K562 (cell line): ENCODE results near the gene GABRB1.

Source experiments
- BHLHE40 ChIP-seq: IDR thresholded peaks from 2 replicates; pipeline ENCODE4 v1.6.1; 2011; ENCODE audit warnings: low read length, improper control_type of control experiment
- CAMTA2 ChIP-seq: fragments of 250-450 bp; sonication (Bioruptor Pico); conservative IDR thresholded peaks from 2 replicates; pipeline ENCODE4 v1.5.1; 2022
- SMARCA4 ChIP-seq: fragments of 450-650 bp; IDR thresholded peaks from 2 replicates; pipeline ENCODE4 v1.6.1; 2016
- TEAD4 ChIP-seq, 2 experiments: sonication (generic) in 1 of 2; formaldehyde crosslinking in 1 of 2; IDR thresholded peaks; 2 replicates each; pipeline versions ENCODE4 v1.6.1 to v1.8.0; 2012 to 2022; ENCODE audit warnings: borderline replicate concordance in 1 of 2, inconsistent platforms in 1 of 2, low read length in 1 of 2, mild to moderate bottlenecking in 1 of 2, missing genetic modification reagents in 1 of 2
- TF ChIP-seq, protein P1 (sequence below), 3 experiments: IDR thresholded peaks in 2 of 3; conservative IDR thresholded peaks in 1 of 3; 2 replicates each; pipeline ENCODE4 v1.5.1; 2011 to 2012; ENCODE audit warnings: low read length in 3 of 3, mild to moderate bottlenecking in 3 of 3, control low read depth in 2 of 3, improper control_type of control experiment in 1 of 3, inconsistent platforms in 1 of 3, low read depth in 1 of 3, mixed read lengths in 1 of 3, moderate library complexity in 1 of 3; ENCODE audit not compliant: insufficient read depth in 2 of 3
- TF ChIP-seq, protein P2 (sequence below): sonication (generic); formaldehyde crosslinking; IDR thresholded peaks from 2 replicates; pipeline ENCODE4 v1.4.0; 2020; ENCODE audit warnings: mild to moderate bottlenecking, missing genetic modification reagents
- TF ChIP-seq, protein P3 (sequence below): sonication (generic); formaldehyde crosslinking; IDR thresholded peaks from 2 replicates; pipeline ENCODE4 v1.8.1; 2022; ENCODE audit warnings: missing genetic modification reagents

DNA sequence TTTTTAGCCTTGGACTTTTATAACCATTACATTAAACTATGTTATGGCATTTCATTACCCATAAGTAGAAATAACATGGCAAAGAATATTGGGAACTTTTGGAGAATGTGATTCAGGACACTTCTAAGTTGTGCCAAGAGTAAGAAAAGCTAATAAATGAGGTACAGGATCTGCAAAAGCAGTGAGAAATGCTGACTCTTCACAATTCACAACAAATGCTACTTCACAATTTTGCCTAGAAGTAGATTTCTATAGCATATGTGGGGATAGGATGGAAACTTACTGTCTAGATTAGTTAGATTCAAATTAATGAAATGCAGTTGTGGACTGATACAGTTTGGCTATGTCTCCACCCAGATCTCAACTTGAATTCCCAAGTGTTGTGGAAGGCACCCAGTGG, 258.4 kb downstream of the GABRB1 start:
- TF ChIP-seq, protein P1, sequence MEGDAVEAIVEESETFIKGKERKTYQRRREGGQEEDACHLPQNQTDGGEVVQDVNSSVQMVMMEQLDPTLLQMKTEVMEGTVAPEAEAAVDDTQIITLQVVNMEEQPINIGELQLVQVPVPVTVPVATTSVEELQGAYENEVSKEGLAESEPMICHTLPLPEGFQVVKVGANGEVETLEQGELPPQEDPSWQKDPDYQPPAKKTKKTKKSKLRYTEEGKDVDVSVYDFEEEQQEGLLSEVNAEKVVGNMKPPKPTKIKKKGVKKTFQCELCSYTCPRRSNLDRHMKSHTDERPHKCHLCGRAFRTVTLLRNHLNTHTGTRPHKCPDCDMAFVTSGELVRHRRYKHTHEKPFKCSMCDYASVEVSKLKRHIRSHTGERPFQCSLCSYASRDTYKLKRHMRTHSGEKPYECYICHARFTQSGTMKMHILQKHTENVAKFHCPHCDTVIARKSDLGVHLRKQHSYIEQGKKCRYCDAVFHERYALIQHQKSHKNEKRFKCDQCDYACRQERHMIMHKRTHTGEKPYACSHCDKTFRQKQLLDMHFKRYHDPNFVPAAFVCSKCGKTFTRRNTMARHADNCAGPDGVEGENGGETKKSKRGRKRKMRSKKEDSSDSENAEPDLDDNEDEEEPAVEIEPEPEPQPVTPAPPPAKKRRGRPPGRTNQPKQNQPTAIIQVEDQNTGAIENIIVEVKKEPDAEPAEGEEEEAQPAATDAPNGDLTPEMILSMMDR (IDR thresholded peaks at IDR 0.05 in 2 of 3, conservative IDR thresholded peaks at IDR 0.05 in 1 of 3; ENCODE audit: insufficient read depth in 2 of 3, low read depth in 1 of 3, low read length in 3 of 3), result no peak
- TF ChIP-seq BHLHE40, result no peak
- no peak for TF ChIP-seq TEAD4 (IDR thresholded peaks at IDR 0.05; ENCODE audit: low read length)
- TF ChIP-seq TEAD4 (CRISPR knock-in tag; IDR thresholded peaks at IDR 0.05; ENCODE audit: borderline replicate concordance), result no peak
- no peak for TF ChIP-seq CAMTA2 (CRISPR knock-in tag)
- TF ChIP-seq, protein P2, sequence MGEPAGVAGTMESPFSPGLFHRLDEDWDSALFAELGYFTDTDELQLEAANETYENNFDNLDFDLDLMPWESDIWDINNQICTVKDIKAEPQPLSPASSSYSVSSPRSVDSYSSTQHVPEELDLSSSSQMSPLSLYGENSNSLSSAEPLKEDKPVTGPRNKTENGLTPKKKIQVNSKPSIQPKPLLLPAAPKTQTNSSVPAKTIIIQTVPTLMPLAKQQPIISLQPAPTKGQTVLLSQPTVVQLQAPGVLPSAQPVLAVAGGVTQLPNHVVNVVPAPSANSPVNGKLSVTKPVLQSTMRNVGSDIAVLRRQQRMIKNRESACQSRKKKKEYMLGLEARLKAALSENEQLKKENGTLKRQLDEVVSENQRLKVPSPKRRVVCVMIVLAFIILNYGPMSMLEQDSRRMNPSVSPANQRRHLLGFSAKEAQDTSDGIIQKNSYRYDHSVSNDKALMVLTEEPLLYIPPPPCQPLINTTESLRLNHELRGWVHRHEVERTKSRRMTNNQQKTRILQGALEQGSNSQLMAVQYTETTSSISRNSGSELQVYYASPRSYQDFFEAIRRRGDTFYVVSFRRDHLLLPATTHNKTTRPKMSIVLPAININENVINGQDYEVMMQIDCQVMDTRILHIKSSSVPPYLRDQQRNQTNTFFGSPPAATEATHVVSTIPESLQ (CRISPR knock-in tag), result no peak
- no peak for TF ChIP-seq SMARCA4
- TF ChIP-seq, protein P3, sequence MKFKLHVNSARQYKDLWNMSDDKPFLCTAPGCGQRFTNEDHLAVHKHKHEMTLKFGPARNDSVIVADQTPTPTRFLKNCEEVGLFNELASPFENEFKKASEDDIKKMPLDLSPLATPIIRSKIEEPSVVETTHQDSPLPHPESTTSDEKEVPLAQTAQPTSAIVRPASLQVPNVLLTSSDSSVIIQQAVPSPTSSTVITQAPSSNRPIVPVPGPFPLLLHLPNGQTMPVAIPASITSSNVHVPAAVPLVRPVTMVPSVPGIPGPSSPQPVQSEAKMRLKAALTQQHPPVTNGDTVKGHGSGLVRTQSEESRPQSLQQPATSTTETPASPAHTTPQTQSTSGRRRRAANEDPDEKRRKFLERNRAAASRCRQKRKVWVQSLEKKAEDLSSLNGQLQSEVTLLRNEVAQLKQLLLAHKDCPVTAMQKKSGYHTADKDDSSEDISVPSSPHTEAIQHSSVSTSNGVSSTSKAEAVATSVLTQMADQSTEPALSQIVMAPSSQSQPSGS, result no peak
